ENCODE data around the gene DNASE1L3.

- no peak for TF ChIP-seq MAFK (IDR thresholded peaks at IDR 0.05; ENCODE audit: low read depth, low read length)
- TF ChIP-seq CTCF (conservative IDR thresholded peaks at IDR 0.05; ENCODE audit: low read depth, low read length): peak; percentile 64
- TF ChIP-seq CEBPB (IDR thresholded peaks at IDR 0.05; ENCODE audit: low read depth, low read length): no peak
- TF ChIP-seq POLR2A (IDR thresholded peaks at IDR 0.05; ENCODE audit: low read depth, low read length): no peak
- no peak for TF ChIP-seq ELK1 (IDR thresholded peaks at IDR 0.05; ENCODE audit: borderline replicate concordance, low read depth, low read length)
- peak; percentile 68 for TF ChIP-seq SMC3 (IDR thresholded peaks at IDR 0.05; ENCODE audit: low read depth, low read length)
- TF ChIP-seq CHD1 (IDR thresholded peaks at IDR 0.05; ENCODE audit: low read depth, low read length): no peak
Measured at GRCh38 chr3:58217209-58217811, 6.5 kb upstream of the DNASE1L3 start.

Data from IMR-90 (cell line).